Liver (tissue), 9 donors: ENCODE measurements around the gene SMIM23. TPM values are rescaled to one million over a fixed set of nuclear protein-coding genes. Genes with fewer than 3 reads are reported as not detected.

Experiments used
- DNase-seq: peaks from one replicate; pipeline ENCODE4 v3.0.0-alpha.2; 2017; ENCODE audit warnings: low spot score
- H3K27ac ChIP-seq, 2 donors: one replicate each; pipeline ENCODE4 v1.7.0; 2013; ENCODE audit warnings: inconsistent platforms in 2 of 2, low read length in 2 of 2, control low read depth in 1 of 2, low read depth in 1 of 2, mild to moderate bottlenecking in 1 of 2
- H3K27me3 ChIP-seq, 4 donors: one replicate each; pipeline versions ENCODE4 v1.6.1 to v1.7.0; 2013; ENCODE audit warnings: low read length in 3 of 4, inconsistent platforms in 1 of 4, mild to moderate bottlenecking in 1 of 4, moderate library complexity in 1 of 4; ENCODE audit not compliant: control insufficient read depth in 4 of 4, insufficient read depth in 4 of 4
- H3K36me3 ChIP-seq, 4 donors: one replicate each; pipeline versions ENCODE4 v1.6.1 to v1.7.0; 2013; ENCODE audit warnings: low read length in 3 of 4, mild to moderate bottlenecking in 3 of 4, low read depth in 1 of 4, moderate library complexity in 1 of 4; ENCODE audit not compliant: control insufficient read depth in 4 of 4, insufficient read depth in 3 of 4
- H3K4me1 ChIP-seq, 4 donors: one replicate each; pipeline versions ENCODE4 v1.6.1 to v1.7.0; 2013; ENCODE audit warnings: low read length in 3 of 4, mild to moderate bottlenecking in 3 of 4, moderate library complexity in 1 of 4; ENCODE audit not compliant: control insufficient read depth in 4 of 4, insufficient read depth in 4 of 4
- H3K4me3 ChIP-seq, 3 donors: one replicate each; pipeline versions ENCODE4 v1.6.1 to v1.7.0; 2013; ENCODE audit warnings: low read length in 3 of 3, control low read depth in 1 of 3, low read depth in 1 of 3, mild to moderate bottlenecking in 1 of 3
- H3K9ac ChIP-seq, 2 donors: one replicate each; pipeline ENCODE4 v1.7.0; 2013; ENCODE audit warnings: low read length in 2 of 2, mild to moderate bottlenecking in 2 of 2, moderate library complexity in 2 of 2, control low read depth in 1 of 2, low read depth in 1 of 2
- H3K9me3 ChIP-seq, 4 donors: one replicate each; pipeline versions ENCODE4 v1.6.1 to v1.7.0; 2013; ENCODE audit warnings: low read length in 3 of 4; ENCODE audit not compliant: control insufficient read depth in 4 of 4
- EGR1 ChIP-seq, 2 donors: IDR thresholded peaks; 2 replicates each; pipeline ENCODE4 v1.6.1; 2016 to 2018; ENCODE audit warnings: antibody characterized with exemption in 2 of 2, low read depth in 2 of 2
- FOXA1 ChIP-seq: IDR thresholded peaks from 2 replicates; pipeline ENCODE4 v1.6.1; 2016; ENCODE audit warnings: antibody characterized with exemption
- FOXA2 ChIP-seq: IDR thresholded peaks from 2 replicates; pipeline ENCODE4 v1.6.1; 2016; ENCODE audit warnings: antibody characterized with exemption
- GABPA ChIP-seq, 2 donors: IDR thresholded peaks in 1 of 2; conservative IDR thresholded peaks in 1 of 2; 2 replicates each; pipeline ENCODE4 v1.6.1; 2016; ENCODE audit warnings: antibody characterized with exemption in 2 of 2, mild to moderate bottlenecking in 1 of 2, moderate library complexity in 1 of 2
- HNF4A ChIP-seq, 2 donors: conservative IDR thresholded peaks; 2 replicates each; pipeline ENCODE4 v1.6.1; 2016; ENCODE audit warnings: antibody characterized with exemption in 2 of 2, mild to moderate bottlenecking in 2 of 2
- HNF4G ChIP-seq: IDR thresholded peaks from 2 replicates; pipeline ENCODE4 v1.6.1; 2016; ENCODE audit warnings: antibody characterized with exemption
- JUND ChIP-seq, 2 donors: IDR thresholded peaks; 2 replicates each; pipeline ENCODE4 v1.6.1; 2016; ENCODE audit warnings: antibody characterized with exemption in 2 of 2
- RAD21 ChIP-seq, 2 donors: IDR thresholded peaks; 2 replicates each; pipeline ENCODE4 v1.6.1; 2016; ENCODE audit warnings: antibody characterized with exemption in 2 of 2, mild to moderate bottlenecking in 2 of 2
- RXRA ChIP-seq, 2 donors: IDR thresholded peaks; 2 replicates each; pipeline ENCODE4 v1.6.1; 2017 to 2018; ENCODE audit warnings: antibody characterized with exemption in 2 of 2, mild to moderate bottlenecking in 1 of 2
- SP1 ChIP-seq: IDR thresholded peaks from 2 replicates; pipeline ENCODE4 v1.6.1; 2018; ENCODE audit warnings: antibody characterized with exemption, mild to moderate bottlenecking
- TAF1 ChIP-seq: conservative IDR thresholded peaks from 2 replicates; pipeline ENCODE4 v1.6.1; 2016; ENCODE audit warnings: antibody characterized with exemption, mild to moderate bottlenecking
- YY1 ChIP-seq: IDR thresholded peaks from 2 replicates; pipeline ENCODE4 v1.6.1; 2016; ENCODE audit warnings: antibody characterized with exemption, mild to moderate bottlenecking
- WGBS: extraction: QIAGEN DNeasy Blood & Tissue Kit; methylation state at CpG from one replicate; pipeline ENCODE4 v1.1.7; 2013; 5-methylcytosine and 5-hydroxymethylcytosine counted together
- polyA plus RNA-seq, 2 donors: library from polyadenylated mRNA; stranded (reverse) in 1 of 2; unstranded in 1 of 2; fragments of 200-250 nt in 1 of 2; fragments of >200 nt in 1 of 2; fragmentation: Nextera tagmentation in 1 of 2; extraction: Ambion mirVana in 1 of 2; gene quantifications; one replicate each; pipeline versions ENCODE4 v1.2.1 to v1.2.3, GENCODE V29; 2013 to 2015
- total RNA-seq, 2 donors: library from RNA; depleted of rRNA; stranded (reverse); fragments of >200 nt; gene quantifications; one replicate each; pipeline ENCODE4 v1.2.3, GENCODE V29; 2014
- TF ChIP-seq, protein P1 (sequence below): IDR thresholded peaks from 2 replicates; pipeline ENCODE4 v1.6.1; 2016; ENCODE audit warnings: antibody characterized with exemption
- TF ChIP-seq, protein P2 (sequence below): IDR thresholded peaks from 2 replicates; pipeline ENCODE4 v1.6.1; 2016; ENCODE audit warnings: antibody characterized with exemption
- TF ChIP-seq, protein P3 (sequence below): fragments of 150-350 bp; IDR thresholded peaks from 2 replicates; pipeline ENCODE4 v1.5.1; 2017; ENCODE audit warnings: improper control_type of control experiment, low read depth, low read length; ENCODE audit not compliant: missing input control
- TF ChIP-seq, protein P4 (sequence below): IDR thresholded peaks from 2 replicates; pipeline ENCODE4 v1.6.1; 2016; ENCODE audit warnings: antibody characterized with exemption, mild to moderate bottlenecking
- TF ChIP-seq, protein P5 (sequence below): IDR thresholded peaks from 2 replicates; pipeline ENCODE4 v1.6.1; 2016; ENCODE audit warnings: antibody characterized with exemption
- donor health status: healthy.
- donor health status: healthy.
- donor health status: healthy.
- donor health status: healthy.
- donor health status: healthy.

Gene SMIM23
- total and polyA plus RNA-seq, 4 donors = not detected

DNA sequence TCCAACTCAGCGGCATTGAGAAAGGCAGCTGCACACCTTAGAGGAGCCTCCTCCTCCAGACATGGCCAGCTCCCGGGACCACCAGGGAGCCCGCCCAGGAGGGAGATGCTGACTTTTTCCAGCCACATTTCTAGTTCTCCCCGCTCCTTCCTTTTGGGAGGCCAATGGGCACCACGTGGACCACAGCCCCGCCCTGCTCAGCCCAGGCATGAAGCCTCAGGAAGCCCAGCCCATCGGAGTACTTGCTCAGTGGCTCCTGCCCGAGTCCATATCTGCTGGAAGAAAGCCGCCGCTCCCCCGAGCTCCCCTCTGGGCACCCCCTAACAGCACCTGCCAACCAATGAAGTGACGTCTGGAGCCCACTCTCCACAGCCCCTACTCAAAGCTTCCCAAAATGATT, 52.4 kb downstream of the SMIM23 start:
- no peak overlapping the region for H3K4me3 ChIP-seq
- H3K4me1 ChIP-seq = no peaks in the 10 kb centered on the region
- H3K9me3 ChIP-seq = peaks cover 0 to 6% (median 2%) of the 10 kb centered on the region in 4 donors
- no peak for DNase-seq
- no peaks in the 10 kb centered on the region for H3K27me3 ChIP-seq
- H3K27ac ChIP-seq = no peak overlapping the region
- H3K9ac ChIP-seq = no peak overlapping the region
- TF ChIP-seq HNF4G = no peak
- TF ChIP-seq JUND (IDR thresholded peaks at IDR 0.05) = no peak
- no peak for TF ChIP-seq RAD21 (IDR thresholded peaks at IDR 0.05)
- no peak for TF ChIP-seq TAF1
- no peak for TF ChIP-seq GABPA (IDR thresholded peaks at IDR 0.05 in 1 of 2, conservative IDR thresholded peaks at IDR 0.05 in 1 of 2)
- TF ChIP-seq, protein P1, sequence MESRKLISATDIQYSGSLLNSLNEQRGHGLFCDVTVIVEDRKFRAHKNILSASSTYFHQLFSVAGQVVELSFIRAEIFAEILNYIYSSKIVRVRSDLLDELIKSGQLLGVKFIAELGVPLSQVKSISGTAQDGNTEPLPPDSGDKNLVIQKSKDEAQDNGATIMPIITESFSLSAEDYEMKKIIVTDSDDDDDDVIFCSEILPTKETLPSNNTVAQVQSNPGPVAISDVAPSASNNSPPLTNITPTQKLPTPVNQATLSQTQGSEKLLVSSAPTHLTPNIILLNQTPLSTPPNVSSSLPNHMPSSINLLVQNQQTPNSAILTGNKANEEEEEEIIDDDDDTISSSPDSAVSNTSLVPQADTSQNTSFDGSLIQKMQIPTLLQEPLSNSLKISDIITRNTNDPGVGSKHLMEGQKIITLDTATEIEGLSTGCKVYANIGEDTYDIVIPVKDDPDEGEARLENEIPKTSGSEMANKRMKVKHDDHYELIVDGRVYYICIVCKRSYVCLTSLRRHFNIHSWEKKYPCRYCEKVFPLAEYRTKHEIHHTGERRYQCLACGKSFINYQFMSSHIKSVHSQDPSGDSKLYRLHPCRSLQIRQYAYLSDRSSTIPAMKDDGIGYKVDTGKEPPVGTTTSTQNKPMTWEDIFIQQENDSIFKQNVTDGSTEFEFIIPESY = no peak
- TF ChIP-seq, protein P2, sequence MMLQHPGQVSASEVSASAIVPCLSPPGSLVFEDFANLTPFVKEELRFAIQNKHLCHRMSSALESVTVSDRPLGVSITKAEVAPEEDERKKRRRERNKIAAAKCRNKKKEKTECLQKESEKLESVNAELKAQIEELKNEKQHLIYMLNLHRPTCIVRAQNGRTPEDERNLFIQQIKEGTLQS = no peak
- no peak for TF ChIP-seq SP1
- TF ChIP-seq YY1 = no peak
- TF ChIP-seq, protein P3, sequence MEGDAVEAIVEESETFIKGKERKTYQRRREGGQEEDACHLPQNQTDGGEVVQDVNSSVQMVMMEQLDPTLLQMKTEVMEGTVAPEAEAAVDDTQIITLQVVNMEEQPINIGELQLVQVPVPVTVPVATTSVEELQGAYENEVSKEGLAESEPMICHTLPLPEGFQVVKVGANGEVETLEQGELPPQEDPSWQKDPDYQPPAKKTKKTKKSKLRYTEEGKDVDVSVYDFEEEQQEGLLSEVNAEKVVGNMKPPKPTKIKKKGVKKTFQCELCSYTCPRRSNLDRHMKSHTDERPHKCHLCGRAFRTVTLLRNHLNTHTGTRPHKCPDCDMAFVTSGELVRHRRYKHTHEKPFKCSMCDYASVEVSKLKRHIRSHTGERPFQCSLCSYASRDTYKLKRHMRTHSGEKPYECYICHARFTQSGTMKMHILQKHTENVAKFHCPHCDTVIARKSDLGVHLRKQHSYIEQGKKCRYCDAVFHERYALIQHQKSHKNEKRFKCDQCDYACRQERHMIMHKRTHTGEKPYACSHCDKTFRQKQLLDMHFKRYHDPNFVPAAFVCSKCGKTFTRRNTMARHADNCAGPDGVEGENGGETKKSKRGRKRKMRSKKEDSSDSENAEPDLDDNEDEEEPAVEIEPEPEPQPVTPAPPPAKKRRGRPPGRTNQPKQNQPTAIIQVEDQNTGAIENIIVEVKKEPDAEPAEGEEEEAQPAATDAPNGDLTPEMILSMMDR = no peak
- TF ChIP-seq FOXA2 = no peak
- TF ChIP-seq, protein P4, sequence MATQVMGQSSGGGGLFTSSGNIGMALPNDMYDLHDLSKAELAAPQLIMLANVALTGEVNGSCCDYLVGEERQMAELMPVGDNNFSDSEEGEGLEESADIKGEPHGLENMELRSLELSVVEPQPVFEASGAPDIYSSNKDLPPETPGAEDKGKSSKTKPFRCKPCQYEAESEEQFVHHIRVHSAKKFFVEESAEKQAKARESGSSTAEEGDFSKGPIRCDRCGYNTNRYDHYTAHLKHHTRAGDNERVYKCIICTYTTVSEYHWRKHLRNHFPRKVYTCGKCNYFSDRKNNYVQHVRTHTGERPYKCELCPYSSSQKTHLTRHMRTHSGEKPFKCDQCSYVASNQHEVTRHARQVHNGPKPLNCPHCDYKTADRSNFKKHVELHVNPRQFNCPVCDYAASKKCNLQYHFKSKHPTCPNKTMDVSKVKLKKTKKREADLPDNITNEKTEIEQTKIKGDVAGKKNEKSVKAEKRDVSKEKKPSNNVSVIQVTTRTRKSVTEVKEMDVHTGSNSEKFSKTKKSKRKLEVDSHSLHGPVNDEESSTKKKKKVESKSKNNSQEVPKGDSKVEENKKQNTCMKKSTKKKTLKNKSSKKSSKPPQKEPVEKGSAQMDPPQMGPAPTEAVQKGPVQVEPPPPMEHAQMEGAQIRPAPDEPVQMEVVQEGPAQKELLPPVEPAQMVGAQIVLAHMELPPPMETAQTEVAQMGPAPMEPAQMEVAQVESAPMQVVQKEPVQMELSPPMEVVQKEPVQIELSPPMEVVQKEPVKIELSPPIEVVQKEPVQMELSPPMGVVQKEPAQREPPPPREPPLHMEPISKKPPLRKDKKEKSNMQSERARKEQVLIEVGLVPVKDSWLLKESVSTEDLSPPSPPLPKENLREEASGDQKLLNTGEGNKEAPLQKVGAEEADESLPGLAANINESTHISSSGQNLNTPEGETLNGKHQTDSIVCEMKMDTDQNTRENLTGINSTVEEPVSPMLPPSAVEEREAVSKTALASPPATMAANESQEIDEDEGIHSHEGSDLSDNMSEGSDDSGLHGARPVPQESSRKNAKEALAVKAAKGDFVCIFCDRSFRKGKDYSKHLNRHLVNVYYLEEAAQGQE = no peak
- TF ChIP-seq FOXA1 = no peak
- TF ChIP-seq HNF4A (conservative IDR thresholded peaks at IDR 0.05) = no peak
- no peak for TF ChIP-seq EGR1 (IDR thresholded peaks at IDR 0.05; ENCODE audit: low read depth in 2 of 2)
- TF ChIP-seq, protein P5, sequence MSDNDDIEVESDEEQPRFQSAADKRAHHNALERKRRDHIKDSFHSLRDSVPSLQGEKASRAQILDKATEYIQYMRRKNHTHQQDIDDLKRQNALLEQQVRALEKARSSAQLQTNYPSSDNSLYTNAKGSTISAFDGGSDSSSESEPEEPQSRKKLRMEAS = no peak
- WGBS = 81% methylated on average over 12 of the region's 12 CpGs
- H3K36me3 ChIP-seq = no peaks in the 10 kb centered on the region

DNA sequence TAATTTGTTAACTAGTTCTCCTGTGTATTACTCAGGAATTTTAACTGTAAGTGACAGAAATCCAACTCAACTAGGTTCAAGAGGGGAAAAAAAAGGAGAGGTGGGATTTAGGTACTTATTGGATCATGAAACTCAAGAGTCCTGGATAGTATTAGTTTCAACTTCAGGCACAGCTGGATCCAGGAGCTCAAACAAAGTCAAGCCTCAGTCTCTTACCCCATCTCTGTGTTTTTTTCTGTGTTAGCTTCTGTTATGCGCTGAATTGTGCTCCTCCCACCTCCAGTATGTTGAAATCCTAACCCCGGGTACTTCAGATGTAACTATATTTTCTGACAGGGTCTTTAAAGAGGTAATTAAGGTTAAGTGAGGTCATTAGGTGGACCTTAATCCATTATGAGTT, 53.5 kb downstream of the SMIM23 start:
- 68% methylated on average over 2 of the region's 2 CpGs for WGBS
- TF ChIP-seq RXRA (IDR thresholded peaks at IDR 0.05) = no peak
- TF ChIP-seq, protein P4 = no peak
- no peak for TF ChIP-seq JUND (IDR thresholded peaks at IDR 0.05)
- TF ChIP-seq, protein P5 = no peak
- H3K9ac ChIP-seq = no peak overlapping the region
- no peaks in the 10 kb centered on the region for H3K4me1 ChIP-seq
- no peak overlapping the region for H3K27ac ChIP-seq
- no peaks in the 10 kb centered on the region for H3K9me3 ChIP-seq
- no peaks in the 10 kb centered on the region for H3K27me3 ChIP-seq
- H3K36me3 ChIP-seq = no peaks in the 10 kb centered on the region
- no peak overlapping the region for H3K4me3 ChIP-seq
- DNase-seq = no peak
